ENCODE data around the gene E2F2. TPM values are rescaled to one million over a fixed set of nuclear protein-coding genes. Genes with fewer than 3 reads are reported as not detected.

The E2F2 gene
- total RNA-seq, 2 experiments from 2014 or later = 25.0 to 32.0 TPM

DNA sequence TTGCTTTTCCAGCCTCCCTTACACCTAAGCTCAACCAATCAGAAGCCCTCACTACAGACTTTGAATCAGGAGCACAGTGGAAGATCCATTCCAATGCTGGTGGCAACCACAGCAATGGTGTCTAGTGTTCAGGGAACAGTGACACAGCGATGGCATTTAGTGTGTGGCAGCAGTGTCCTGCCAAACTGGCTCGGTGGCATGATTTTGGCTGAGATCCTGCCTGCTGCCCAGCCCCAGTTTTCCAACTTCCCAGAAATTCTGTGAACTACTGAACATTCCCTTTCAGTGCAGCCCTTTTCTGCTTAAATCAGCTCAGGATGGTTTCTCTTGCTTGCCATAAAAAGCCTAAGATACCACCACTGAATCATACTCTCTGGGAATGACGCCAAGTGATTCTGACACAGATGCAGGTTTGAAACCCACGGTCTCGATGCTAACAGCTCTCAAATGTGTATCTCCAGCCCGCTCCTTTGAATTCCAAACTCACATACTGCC lies 55.9 kb downstream of the E2F2 start:
- ChIA-PET POLR2A (no interaction called here), CTCF (interaction anchor here (0.7 to 1.8 kb wide), 2 partner anchors 22 to 24 kb away, joined by 3 read pairs; no protein-coding TSS in a partner anchor)
- peaks cover 8% of the 10 kb centered on the region for H3K27me3 Mint-ChIP-seq
- no peaks in the 10 kb centered on the region for H3K9me3 Mint-ChIP-seq (ENCODE audit: low read depth)
- H3K4me3 Mint-ChIP-seq = no peak overlapping the region
- ATAC-seq (no peak), DNase-seq (no peak)
- intact Hi-C loops (cut with DNase I, micrococcal nuclease) = no loop called here
- no peaks in the 10 kb centered on the region for H3K36me3 Mint-ChIP-seq (ENCODE audit: low read depth)
- no peak overlapping the region for H3K27ac Mint-ChIP-seq
- no peaks in the 10 kb centered on the region for H3K4me1 Mint-ChIP-seq

GRCh38 chr1:23473037-23473800 lies 57.8 kb downstream of the E2F2 start:
- no peaks in the 10 kb centered on the region for H3K4me1 Mint-ChIP-seq
- no peak overlapping the region for H3K27ac Mint-ChIP-seq
- intact Hi-C loops (cut with DNase I, micrococcal nuclease) = no loop called here
- H3K4me3 Mint-ChIP-seq = no peak overlapping the region
- ChIA-PET CTCF (interaction anchor here (0.6 to 0.7 kb wide), 2 partner anchors 48 to 325 kb away, joined by 3 read pairs; partner anchors contain the start of gene TCEA3), POLR2A (no interaction called here)
- no peak for DNase-seq
- H3K9me3 Mint-ChIP-seq (ENCODE audit: low read depth) = no peaks in the 10 kb centered on the region
- peaks cover 8% of the 10 kb centered on the region for H3K27me3 Mint-ChIP-seq
- peak; percentile 36 for ATAC-seq
- no peaks in the 10 kb centered on the region for H3K36me3 Mint-ChIP-seq (ENCODE audit: low read depth)

GRCh38 chr1:23472351-23473036 lies 58.5 kb downstream of the E2F2 start:
- CTCF ChIA-PET = interaction anchor here (0.7 kb wide), 1 partner anchor 48 kb away, joined by 3 read pairs; the partner anchor contains the start of gene TCEA3
- H3K9me3 Mint-ChIP-seq (ENCODE audit: low read depth) = no peaks in the 10 kb centered on the region

GRCh38 chr1:23471473-23472075 lies 59.5 kb downstream of the E2F2 start:
- ATAC-seq (no peak), DNase-seq (no peak)
- ChIA-PET POLR2A (no interaction called here), CTCF (interaction anchor here (0.9 kb wide), 1 partner anchor 10 kb away, joined by 3 read pairs; no protein-coding TSS in a partner anchor)
- Mint-ChIP-seq H3K4me3 (no peak overlapping the region), H3K9me3 (ENCODE audit: low read depth) (no peaks in the 10 kb centered on the region), H3K4me1 (no peaks in the 10 kb centered on the region), H3K27ac (no peak overlapping the region), H3K36me3 (ENCODE audit: low read depth) (no peaks in the 10 kb centered on the region), H3K27me3 (peaks cover 3% of the 10 kb centered on the region)
- intact Hi-C loops (cut with DNase I, micrococcal nuclease) = no loop called here

More at GRCh38 chr1:23472351-23473036, 58.5 kb downstream of the E2F2 start:
- DNase-seq (no peak), ATAC-seq (no peak)
- Mint-ChIP-seq H3K4me3 (no peak overlapping the region), H3K27ac (no peak overlapping the region), H3K4me1 (no peaks in the 10 kb centered on the region), H3K27me3 (peaks cover 7% of the 10 kb centered on the region), H3K36me3 (ENCODE audit: low read depth) (no peaks in the 10 kb centered on the region)
- intact Hi-C loops (cut with DNase I, micrococcal nuclease) = no loop called here
- POLR2A ChIA-PET = no interaction called here

DNA sequence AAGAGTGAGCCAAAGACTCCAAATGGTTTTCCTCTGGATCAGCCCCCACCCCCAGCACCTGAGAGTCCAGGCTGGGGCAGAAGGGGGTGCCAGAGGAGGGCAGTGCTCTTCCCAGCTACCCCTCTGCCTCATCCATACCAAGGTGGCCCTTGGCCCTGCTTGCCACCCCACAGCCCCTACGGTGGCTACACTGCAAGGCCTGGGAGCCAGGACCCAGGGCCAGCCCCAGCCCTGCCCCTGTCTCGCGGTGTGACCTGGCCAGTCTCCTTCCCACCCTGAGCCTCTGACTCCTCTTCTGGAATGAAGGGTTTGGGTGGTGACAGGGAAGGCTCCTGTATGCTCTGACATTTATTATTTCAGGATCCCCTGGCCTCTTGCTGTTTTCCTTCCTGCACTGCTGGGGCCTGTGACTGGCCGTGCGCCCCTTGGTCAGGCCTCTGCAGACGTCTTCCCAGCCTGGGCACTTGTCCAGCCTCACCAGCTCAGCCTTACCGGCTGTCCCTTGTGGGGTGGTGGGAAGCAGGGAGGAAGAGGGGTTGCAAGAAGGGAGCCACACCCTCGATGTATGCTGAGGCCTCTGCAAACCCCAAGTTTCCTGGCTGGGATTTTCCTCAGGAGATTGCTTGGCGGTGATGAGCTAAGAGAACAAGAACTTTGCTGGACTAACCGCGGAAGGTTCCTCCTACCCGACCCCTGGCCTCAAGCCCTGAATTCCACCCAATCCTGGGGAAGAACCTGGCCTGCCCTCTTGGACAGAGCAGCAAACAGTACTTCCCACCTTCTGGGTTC lies 60.6 kb downstream of the E2F2 start:
- POLR2A ChIA-PET = no interaction called here
- Mint-ChIP-seq H3K9me3 (ENCODE audit: low read depth) (no peaks in the 10 kb centered on the region), H3K27ac (no peak overlapping the region), H3K4me1 (no peaks in the 10 kb centered on the region), H3K27me3 (no peaks in the 10 kb centered on the region), H3K4me3 (no peak overlapping the region), H3K36me3 (ENCODE audit: low read depth) (no peaks in the 10 kb centered on the region)
- DNase-seq (no peak), ATAC-seq (no peak)
- CTCF ChIA-PET = interaction anchor here (0.9 to 1.2 kb wide), 3 partner anchors 66 to 187 kb away, joined by 3 read pairs; no protein-coding TSS in a partner anchor
- intact Hi-C loops (cut with DNase I, micrococcal nuclease) = no loop called here

GRCh38 chr1:23469372-23469982 lies 61.6 kb downstream of the E2F2 start:
- H3K36me3 Mint-ChIP-seq (ENCODE audit: low read depth) = no peaks in the 10 kb centered on the region
- H3K4me1 Mint-ChIP-seq = no peaks in the 10 kb centered on the region
- intact Hi-C loops (cut with DNase I, micrococcal nuclease) = no loop called here
- POLR2A ChIA-PET = no interaction called here
- no peak overlapping the region for H3K4me3 Mint-ChIP-seq
- H3K27ac Mint-ChIP-seq = no peak overlapping the region
- no peak for ATAC-seq
- no peaks in the 10 kb centered on the region for H3K9me3 Mint-ChIP-seq (ENCODE audit: low read depth)
- no peaks in the 10 kb centered on the region for H3K27me3 Mint-ChIP-seq
- CTCF ChIA-PET = interaction anchor here (0.6 to 1.2 kb wide), 5 partner anchors 27 to 188 kb away, joined by 3 read pairs; no protein-coding TSS in a partner anchor
- no peak for DNase-seq

- peaks cover 4% of the 10 kb centered on the region for H3K27me3 Mint-ChIP-seq
- no peak for DNase-seq
- intact Hi-C loops (cut with DNase I, micrococcal nuclease) = no loop called here
- no peak overlapping the region for H3K4me3 Mint-ChIP-seq
- H3K4me1 Mint-ChIP-seq = no peaks in the 10 kb centered on the region
- POLR2A ChIA-PET = no interaction called here
- ATAC-seq = no peak
- no peak overlapping the region for H3K27ac Mint-ChIP-seq
- no peaks in the 10 kb centered on the region for H3K36me3 Mint-ChIP-seq (ENCODE audit: low read depth)
- CTCF ChIA-PET = interaction anchor here (0.8 to 1.4 kb wide), 3 partner anchors 31 to 160 kb away, joined by 3 to 4 read pairs (median 4); no protein-coding TSS in a partner anchor
- no peaks in the 10 kb centered on the region for H3K9me3 Mint-ChIP-seq (ENCODE audit: low read depth)
These were observed 64.5 kb downstream of the E2F2 start for GRCh38 chr1:23466423-23466989.

- DNase-seq (no peak), ATAC-seq (no peak)
- POLR2A ChIA-PET = no interaction called here
- Mint-ChIP-seq H3K4me3 (no peak overlapping the region), H3K4me1 (no peaks in the 10 kb centered on the region), H3K36me3 (ENCODE audit: low read depth) (no peaks in the 10 kb centered on the region), H3K27ac (no peak overlapping the region), H3K27me3 (peaks cover 4% of the 10 kb centered on the region), H3K9me3 (ENCODE audit: low read depth) (no peaks in the 10 kb centered on the region)
- CTCF ChIA-PET = interaction anchor here (0.5 to 0.6 kb wide), 2 partner anchors 185 to 313 kb away, joined by 3 to 4 read pairs; no protein-coding TSS in a partner anchor
- intact Hi-C loops (cut with DNase I, micrococcal nuclease) = no loop called here
These were observed 67.7 kb downstream of the E2F2 start for GRCh38 chr1:23463286-23463685.

DNA sequence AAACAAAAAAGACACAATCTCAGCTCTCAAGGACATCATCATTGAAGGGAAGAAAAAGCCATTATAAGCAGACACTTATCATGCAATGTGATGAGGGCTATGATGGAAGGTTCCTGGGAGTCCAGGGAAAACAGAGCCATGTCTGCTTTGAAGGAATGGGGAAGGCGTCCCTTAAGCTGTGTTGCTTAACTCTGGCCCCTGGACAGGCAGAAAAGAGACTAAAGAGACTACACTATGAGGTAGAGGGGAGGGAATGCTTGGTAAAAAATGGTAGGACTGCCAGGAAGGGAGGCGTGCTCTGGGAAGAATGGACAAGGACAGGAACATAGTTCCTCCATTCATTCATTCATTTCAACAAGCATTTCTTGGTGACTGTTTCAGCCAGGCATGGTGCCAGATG lies 68.3 kb downstream of the E2F2 start:
- H3K36me3 Mint-ChIP-seq (ENCODE audit: low read depth) = no peaks in the 10 kb centered on the region
- CTCF ChIA-PET = interaction anchor here (0.6 kb wide), 1 partner anchor 184 kb away, joined by 4 read pairs; no protein-coding TSS in a partner anchor

DNA sequence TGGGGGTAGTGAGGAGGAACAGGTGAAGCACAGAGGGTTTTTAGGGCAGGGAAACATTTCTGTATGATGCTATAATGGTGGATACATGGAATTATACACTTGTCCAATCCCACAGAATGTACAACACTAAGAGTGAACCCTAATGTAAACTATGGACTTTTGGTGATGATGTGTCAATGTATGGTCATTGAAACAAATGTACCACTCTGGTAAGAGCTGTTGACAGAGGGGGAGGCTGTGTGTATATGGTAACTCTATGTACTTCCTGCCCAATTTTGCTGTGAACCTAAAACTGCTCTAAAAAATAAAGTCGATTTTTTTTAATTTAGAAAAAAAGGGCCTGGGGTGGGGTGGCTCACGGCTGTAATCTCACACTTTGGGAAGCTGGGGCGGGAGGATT lies 70.0 kb downstream of the E2F2 start:
- ATAC-seq (no peak), DNase-seq (no peak)
- CTCF ChIA-PET = interaction anchor here (1.0 kb wide), 1 partner anchor 10 kb away, joined by 3 read pairs; no protein-coding TSS in a partner anchor
- H3K27ac Mint-ChIP-seq = no peak overlapping the region
- H3K9me3 Mint-ChIP-seq (ENCODE audit: low read depth) = no peaks in the 10 kb centered on the region
- H3K4me3 Mint-ChIP-seq = no peak overlapping the region
- intact Hi-C loops (cut with DNase I, micrococcal nuclease) = no loop called here
- H3K27me3 Mint-ChIP-seq = peaks cover 8% of the 10 kb centered on the region
- H3K4me1 Mint-ChIP-seq = peaks cover 4% of the 10 kb centered on the region
- no peaks in the 10 kb centered on the region for H3K36me3 Mint-ChIP-seq (ENCODE audit: low read depth)
- POLR2A ChIA-PET = no interaction called here

More for the DNA sequence above, 68.3 kb downstream of the E2F2 start:
- intact Hi-C loops (cut with DNase I, micrococcal nuclease) = no loop called here
- POLR2A ChIA-PET = no interaction called here
- Mint-ChIP-seq H3K4me1 (no peaks in the 10 kb centered on the region), H3K27me3 (peaks cover 4% of the 10 kb centered on the region), H3K4me3 (no peak overlapping the region), H3K27ac (no peak overlapping the region), H3K9me3 (ENCODE audit: low read depth) (no peaks in the 10 kb centered on the region)
- ATAC-seq (no peak), DNase-seq (no peak)
